Esophagus muscularis mucosa (tissue), 4 donors: ENCODE data around the gene ZNF486.

Source experiments
- CTCF ChIP-seq, 3 experiments: fragments of 200-600 bp in 2 of 3; fragments of 450-650 bp in 1 of 3; sonication (generic) in 2 of 3; IDR thresholded peaks; one replicate each; pipeline ENCODE4 v1.5.1; 2017 to 2019; ENCODE audit warnings: antibody characterized with exemption in 3 of 3, mild to moderate bottlenecking in 2 of 3, moderate library complexity in 1 of 3
- EP300 ChIP-seq: sonication (generic); formaldehyde crosslinking; IDR thresholded peaks from one replicate; pipeline ENCODE4 v1.6.1; 2017; ENCODE audit warnings: antibody characterized with exemption
- POLR2A ChIP-seq: fragments of 450-650 bp; IDR thresholded peaks from one replicate; pipeline ENCODE4 v1.6.1; 2017; ENCODE audit warnings: antibody characterized with exemption, moderate library complexity, mild to moderate bottlenecking, low read depth
- POLR2AphosphoS5 ChIP-seq, 2 donors: sonication (generic); formaldehyde crosslinking; IDR thresholded peaks; one replicate each; pipeline ENCODE4 v1.6.1; 2017; ENCODE audit warnings: antibody characterized with exemption in 2 of 2

GRCh38 chr19:20235156-20235555 is 68.1 kb downstream of the ZNF486 start:
- TF ChIP-seq CTCF (IDR thresholded peaks at IDR 0.05) (no peak), POLR2AphosphoS5 (IDR thresholded peaks at IDR 0.05) (no peak), EP300 (no peak), POLR2A (no peak)
